Measurements from ENCODE around the gene PMPCA.

PMPCA gene

DNA sequence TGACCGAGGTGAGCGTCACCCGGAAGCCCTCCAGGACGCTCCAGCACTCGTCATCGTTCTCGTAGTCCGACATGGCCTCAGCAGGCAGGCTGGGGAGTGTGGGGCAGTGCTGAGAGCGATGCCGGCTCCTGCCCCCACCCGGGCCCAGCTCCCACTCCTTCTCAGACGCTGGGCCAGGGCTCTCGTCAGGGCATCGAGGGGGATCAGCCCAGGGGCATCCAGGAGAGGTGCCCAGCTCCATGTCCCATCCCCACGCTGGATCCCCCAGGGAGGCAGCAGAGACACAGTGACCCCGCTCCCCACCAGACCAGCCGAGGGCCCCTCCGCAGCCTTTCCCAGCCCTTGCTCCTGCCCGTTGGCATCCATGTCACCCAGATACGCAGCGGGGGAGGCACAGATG is 38.5 kb upstream of the PMPCA start:
- Histone ChIP-seq H2BK120ac (ENCODE audit: low read depth, low read length) (peak overlapping the region; percentile 1), H3K4me3 (ENCODE audit: insufficient read depth in 1 of 2, low read depth in 1 of 2, low read length in 2 of 2) (no peak overlapping the region), H3K27ac (ENCODE audit: low read length, poor library complexity, severe bottlenecking) (peak overlapping the region; percentile 21), H3K18ac (ENCODE audit: low read depth in 1 of 2, low read length in 2 of 2) (peak overlapping the region; percentile 85 to 90), H2BK5ac (ENCODE audit: low read depth, low read length, poor library complexity, severe bottlenecking) (no peak overlapping the region), H2BK15ac (ENCODE audit: low read depth, poor library complexity, severe bottlenecking) (no peak overlapping the region), H3K4me1 (ENCODE audit: control insufficient read depth, insufficient read depth, low read depth, low read length) (peaks cover 41% of the 10 kb centered on the region), H3K27me3 (ENCODE audit: control insufficient read depth in 1 of 2, insufficient read depth in 1 of 2, low read length in 2 of 2) (no peaks in the 10 kb centered on the region), H3K14ac (ENCODE audit: low read length in 2 of 2) (peak overlapping the region in 1 of 2 experiments; percentile 56), H3K23ac (ENCODE audit: low read length in 2 of 2) (no peak overlapping the region), H3K4me2 (ENCODE audit: low read length, poor library complexity, severe bottlenecking) (no peak overlapping the region), H4K8ac (ENCODE audit: low read length) (peak overlapping the region; percentile 83), H3K79me1 (replicated peaks; ENCODE audit: low read length, poor library complexity, severe bottlenecking) (peaks cover 3% of the 10 kb centered on the region), H4K91ac (ENCODE audit: low read length) (peak overlapping the region; percentile 79), H3K36me3 (ENCODE audit: control insufficient read depth in 1 of 2, insufficient read depth in 2 of 2, low read depth in 1 of 2, low read length in 2 of 2) (peaks cover 23 to 48% of the 10 kb centered on the region in 2 experiments), H2AK5ac (ENCODE audit: low read length, severe bottlenecking) (peak overlapping the region; percentile 23), H2BK12ac (ENCODE audit: low read length in 2 of 2) (peak overlapping the region in 1 of 2 experiments; percentile 85), H3K9ac (ENCODE audit: low read length) (peak overlapping the region; percentile 53), H3K4ac (ENCODE audit: low read depth in 1 of 2, low read length in 2 of 2) (peak overlapping the region; percentile 5 to 70), H2AFZ (ENCODE audit: low read depth, low read length) (no peak overlapping the region), H3K9me3 (ENCODE audit: control insufficient read depth, low read length) (no peaks in the 10 kb centered on the region)
- no peak for DNase-seq
- WGBS, result 93% methylated on average over 21 of the region's 21 CpGs

DNA sequence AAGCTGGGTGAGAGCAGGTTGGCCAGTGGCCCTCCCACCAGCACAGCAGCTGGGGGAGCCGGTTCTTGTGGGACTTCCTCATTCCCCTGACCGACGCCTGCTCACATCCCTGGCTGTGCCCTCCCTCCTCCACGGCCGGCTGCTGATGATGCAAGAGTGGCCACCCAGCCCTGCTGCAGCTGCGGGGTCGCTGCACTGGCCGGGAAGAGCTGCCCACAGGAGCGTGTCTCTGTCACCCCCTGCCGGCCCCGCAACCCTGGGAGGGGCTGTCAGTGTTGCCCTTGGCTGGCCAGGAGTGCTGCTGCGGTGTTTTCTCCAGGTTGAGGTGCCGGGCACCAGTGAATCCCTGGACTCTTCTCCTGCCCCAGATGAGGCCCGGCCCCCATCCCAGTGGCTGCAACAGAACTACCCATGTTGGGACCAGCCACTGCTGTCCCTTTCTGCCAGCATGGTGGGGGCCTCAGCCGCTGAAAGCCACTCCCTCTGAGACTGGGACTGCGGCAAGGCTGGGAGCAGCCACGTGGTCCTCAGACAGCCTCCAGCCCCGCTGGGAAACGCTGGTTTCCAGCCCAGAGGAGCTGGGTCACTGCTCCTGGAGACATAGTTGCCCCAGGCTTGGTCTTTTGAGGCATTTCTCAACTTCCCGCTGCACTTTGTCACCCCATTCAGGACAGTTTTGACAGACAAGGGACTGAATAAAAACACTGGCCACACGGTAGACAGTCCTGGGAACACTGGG is 37.7 kb upstream of the PMPCA start:
- Histone ChIP-seq H2AK5ac (ENCODE audit: low read length, severe bottlenecking) (peak overlapping the region; percentile 63), H3K9ac (ENCODE audit: low read length) (peak overlapping the region; percentile 53), H3K9me3 (ENCODE audit: control insufficient read depth, low read length) (no peaks in the 10 kb centered on the region), H3K4ac (ENCODE audit: low read depth in 1 of 2, low read length in 2 of 2) (peak overlapping the region; percentile 5 to 70), H3K27ac (ENCODE audit: low read length, poor library complexity, severe bottlenecking) (peak overlapping the region; percentile 61), H3K27me3 (ENCODE audit: control insufficient read depth in 1 of 2, insufficient read depth in 1 of 2, low read length in 2 of 2) (no peaks in the 10 kb centered on the region), H4K8ac (ENCODE audit: low read length) (peak overlapping the region; percentile 93), H2BK12ac (ENCODE audit: low read length in 2 of 2) (peak overlapping the region; percentile 65 to 69), H3K14ac (ENCODE audit: low read length in 2 of 2) (peak overlapping the region in 1 of 2 experiments; percentile 76), H2BK5ac (ENCODE audit: low read depth, low read length, poor library complexity, severe bottlenecking) (no peak overlapping the region), H3K4me3 (ENCODE audit: insufficient read depth in 1 of 2, low read depth in 1 of 2, low read length in 2 of 2) (peak overlapping the region in 1 of 2 experiments; percentile 33), H2BK120ac (ENCODE audit: low read depth, low read length) (no peak overlapping the region), H3K23ac (ENCODE audit: low read length in 2 of 2) (no peak overlapping the region), H2BK15ac (ENCODE audit: low read depth, poor library complexity, severe bottlenecking) (peak overlapping the region; percentile 78), H4K91ac (ENCODE audit: low read length) (peak overlapping the region; percentile 79), H3K18ac (ENCODE audit: low read depth in 1 of 2, low read length in 2 of 2) (peak overlapping the region; percentile 85 to 90), H3K4me1 (ENCODE audit: control insufficient read depth, insufficient read depth, low read depth, low read length) (peaks cover 39% of the 10 kb centered on the region), H3K4me2 (ENCODE audit: low read length, poor library complexity, severe bottlenecking) (peak overlapping the region; percentile 0), H2AFZ (ENCODE audit: low read depth, low read length) (peak overlapping the region; percentile 67), H3K36me3 (ENCODE audit: control insufficient read depth in 1 of 2, insufficient read depth in 2 of 2, low read depth in 1 of 2, low read length in 2 of 2) (peaks cover 26 to 56% of the 10 kb centered on the region in 2 experiments), H3K79me1 (replicated peaks; ENCODE audit: low read length, poor library complexity, severe bottlenecking) (peaks cover 3% of the 10 kb centered on the region)
- DNase-seq, result peak; percentile 83
- 50% methylated on average over 21 of the region's 21 CpGs for WGBS

DNA sequence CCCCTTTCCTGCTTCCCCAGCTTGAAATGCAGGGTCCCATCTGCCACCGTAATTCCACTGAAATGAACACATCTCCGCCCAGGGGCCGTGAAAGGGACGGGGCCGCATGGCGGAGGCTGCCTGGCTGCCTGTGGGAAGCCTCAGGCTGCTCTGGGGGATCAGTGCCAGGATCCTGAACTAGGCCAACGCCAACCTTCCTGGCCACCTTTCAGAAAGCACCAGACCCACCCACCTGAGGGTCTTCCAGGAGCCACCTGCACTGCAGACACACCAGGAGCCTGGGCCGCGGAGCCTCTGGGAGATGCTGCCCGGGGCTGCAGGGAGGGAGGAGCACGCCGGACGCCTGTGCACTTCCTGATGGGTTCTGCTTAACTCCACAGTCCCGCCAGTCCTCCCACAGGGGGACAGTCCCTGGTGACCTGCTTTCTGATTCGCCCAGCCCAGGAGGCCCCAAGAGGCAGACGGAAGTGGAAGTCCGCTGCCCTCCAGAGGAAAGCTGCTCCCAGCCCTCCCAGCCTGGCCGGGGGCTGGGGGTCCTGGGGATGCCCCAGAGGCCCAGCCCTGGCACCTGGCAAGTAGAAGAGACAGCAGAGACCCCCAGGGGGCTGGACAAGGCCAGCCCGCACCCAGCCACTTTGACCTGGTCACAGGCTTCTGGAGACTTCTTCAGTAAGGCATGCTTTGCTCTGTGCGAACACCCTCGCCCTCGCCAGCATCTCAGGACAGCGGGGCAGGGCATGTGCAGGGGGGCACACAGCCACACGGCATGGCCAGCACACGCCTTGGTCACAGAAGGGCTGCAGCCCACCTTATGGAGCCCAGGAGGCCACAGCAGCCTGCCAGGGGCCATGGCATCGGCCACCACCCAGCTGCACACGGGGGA is 36.9 kb upstream of the PMPCA start, which contains the start of gene CARD9:
CARD9 (minus strand) TSS at position 370 of the 883 bp plus-strand sequence. CDS start 1,591 bp downstream, outside the sequence.
- peak within 1 kb of the TSS; percentile 67 for H2AFZ ChIP-seq (ENCODE audit: low read depth, low read length)
- DNase-seq, result no peak

More for the DNA sequence above, 36.9 kb upstream of the PMPCA start, which contains the start of gene CARD9:
- Histone ChIP-seq H3K23ac (ENCODE audit: low read length in 2 of 2) (no peak within 1 kb of the TSS), H3K4me1 (ENCODE audit: control insufficient read depth, insufficient read depth, low read depth, low read length) (peaks cover 37% of the 10 kb centered on the region), H3K4me2 (ENCODE audit: low read length, poor library complexity, severe bottlenecking) (no peak within 1 kb of the TSS), H3K9ac (ENCODE audit: low read length) (peak within 1 kb of the TSS; percentile 53), H3K27ac (ENCODE audit: low read length, poor library complexity, severe bottlenecking) (peak within 1 kb of the TSS; percentile 61), H3K14ac (ENCODE audit: low read length in 2 of 2) (peak within 1 kb of the TSS in 1 of 2 experiments; percentile 76), H3K18ac (ENCODE audit: low read depth in 1 of 2, low read length in 2 of 2) (peak within 1 kb of the TSS; percentile 72 to 90), H3K4me3 (ENCODE audit: insufficient read depth in 1 of 2, low read depth in 1 of 2, low read length in 2 of 2) (peak within 1 kb of the TSS in 1 of 2 experiments; percentile 33), H2BK12ac (ENCODE audit: low read length in 2 of 2) (peak within 1 kb of the TSS; percentile 65 to 69), H3K36me3 (ENCODE audit: control insufficient read depth in 1 of 2, insufficient read depth in 2 of 2, low read depth in 1 of 2, low read length in 2 of 2) (peaks cover 34 to 64% of the 10 kb centered on the region in 2 experiments), H2BK15ac (ENCODE audit: low read depth, poor library complexity, severe bottlenecking) (peak within 1 kb of the TSS; percentile 78), H3K4ac (ENCODE audit: low read depth in 1 of 2, low read length in 2 of 2) (peak within 1 kb of the TSS; percentile 5 to 38), H2BK120ac (ENCODE audit: low read depth, low read length) (no peak within 1 kb of the TSS), H3K79me1 (replicated peaks; ENCODE audit: low read length, poor library complexity, severe bottlenecking) (peaks cover 3% of the 10 kb centered on the region), H3K9me3 (ENCODE audit: control insufficient read depth, low read length) (no peaks in the 10 kb centered on the region), H3K27me3 (ENCODE audit: control insufficient read depth in 1 of 2, insufficient read depth in 1 of 2, low read length in 2 of 2) (no peaks in the 10 kb centered on the region), H2BK5ac (ENCODE audit: low read depth, low read length, poor library complexity, severe bottlenecking) (no peak within 1 kb of the TSS), H4K8ac (ENCODE audit: low read length) (peak within 1 kb of the TSS; percentile 93), H2AK5ac (ENCODE audit: low read length, severe bottlenecking) (peak within 1 kb of the TSS; percentile 63), H4K91ac (ENCODE audit: low read length) (peak within 1 kb of the TSS; percentile 77)
- 89% methylated on average over 27 of the region's 27 CpGs for WGBS
